Fibroblast of skin of right quadriceps (primary cell): Measurements from ENCODE around the gene FGD1.
"Not testable (repeated sequence)": the region's sequence is repeated elsewhere in the genome, so short reads cannot be mapped to it uniquely, and the experiment has no call there.

Experiments used
- DNase-seq: peaks from one replicate; pipeline ENCODE4 v3.0.0-alpha.2; 2013

FGD1 gene

DNA sequence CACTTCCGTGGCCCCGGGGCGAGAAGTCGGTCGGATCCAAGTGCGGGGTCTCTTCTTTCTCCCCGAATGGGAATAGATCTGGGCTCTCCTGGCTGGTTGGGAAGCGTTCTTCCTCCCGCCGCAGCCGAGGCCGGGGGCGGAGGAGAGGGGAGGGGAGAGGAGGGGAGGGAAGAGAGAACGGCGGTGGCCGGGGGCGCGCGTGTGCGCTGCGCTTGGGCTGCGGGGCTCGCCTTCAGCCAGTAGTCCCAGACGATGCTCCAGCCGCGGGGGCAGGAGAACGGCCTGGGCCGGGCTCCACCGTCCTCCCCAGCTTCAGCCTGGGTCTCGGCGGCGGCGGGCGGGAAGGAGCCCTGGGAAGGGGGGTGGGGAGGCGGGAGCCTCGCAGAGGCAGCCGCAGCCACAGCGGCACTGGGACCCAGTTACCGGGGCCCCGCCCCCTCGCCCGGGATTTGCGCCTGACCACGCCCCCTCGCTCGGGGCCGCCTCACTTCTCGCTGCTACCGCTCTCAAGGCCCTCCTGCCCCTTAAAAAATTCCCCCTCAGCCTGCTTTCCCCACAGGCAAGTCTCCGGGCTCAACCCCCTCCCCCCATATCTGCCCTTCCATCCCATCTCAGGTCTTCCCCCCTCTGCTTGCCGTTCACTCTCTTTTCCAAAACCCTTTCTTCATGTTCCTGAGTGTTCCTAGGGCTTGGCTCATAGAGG is at the start of gene FGD1:
TSS of gene FGD1 (minus strand) at position 421 of the 703 bp plus-strand sequence. CDS start 802 bp downstream, outside the sequence.
- peak; percentile 59 for DNase-seq

DNA sequence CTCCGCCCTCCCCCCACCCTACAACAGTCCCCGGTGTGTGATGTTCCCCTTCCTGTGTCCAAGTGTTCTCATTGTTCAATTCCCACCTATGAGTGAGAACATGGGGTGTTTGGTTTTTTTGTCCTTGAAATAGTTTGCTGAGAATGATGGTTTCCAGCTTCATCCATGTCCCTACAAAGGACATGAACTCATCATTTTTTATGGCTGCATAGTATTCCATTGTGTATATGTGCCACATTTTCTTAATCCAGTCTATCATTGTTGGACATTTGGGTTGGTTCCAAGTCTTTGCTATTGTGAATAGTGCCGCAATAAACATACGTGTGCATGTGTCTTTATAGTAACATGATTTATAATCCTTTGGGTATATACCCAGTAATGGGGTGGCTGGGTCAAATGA is 46.2 kb upstream of the FGD1 start:
- DNase-seq, result not testable (repeated sequence)

DNA sequence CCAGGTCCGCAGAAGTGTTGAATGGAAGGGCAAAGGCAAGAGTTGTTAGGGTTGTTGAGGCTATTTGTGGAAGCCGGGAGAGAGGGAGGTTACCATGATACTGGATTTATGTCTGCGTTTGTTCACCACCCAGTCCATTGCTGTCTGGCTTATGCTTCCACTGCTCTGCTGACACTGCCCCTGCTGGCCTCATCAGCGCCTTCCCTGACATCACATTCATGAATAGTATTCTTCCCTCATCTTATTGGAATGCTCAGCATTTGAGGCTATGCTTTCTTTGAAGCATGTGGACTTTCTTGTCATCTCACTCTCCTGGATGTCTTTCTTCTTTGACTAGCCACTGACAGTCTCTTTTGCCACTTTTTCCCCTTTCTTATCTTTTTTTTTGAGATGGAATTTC is 44.3 kb upstream of the FGD1 start:
- peak; percentile 46 for DNase-seq

DNA sequence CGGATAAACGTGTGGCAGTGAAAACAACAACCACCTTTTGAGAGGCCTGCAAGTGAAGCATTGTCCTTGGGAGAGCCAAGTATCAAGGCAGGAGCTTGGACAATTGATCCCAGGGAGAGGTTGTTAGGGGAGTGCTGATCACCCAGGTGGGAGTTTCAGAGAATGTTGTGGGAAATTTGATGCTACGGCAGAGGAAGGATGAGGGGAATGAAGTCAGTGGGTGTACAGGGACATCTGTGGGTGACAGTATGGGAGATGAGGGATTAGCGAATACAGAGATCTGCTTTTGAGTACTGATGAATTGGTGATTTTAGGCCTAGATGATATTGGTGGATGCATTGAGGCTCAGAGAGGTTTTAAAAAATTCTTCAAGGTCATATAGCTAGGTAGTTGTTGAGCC is 38.2 kb upstream of the FGD1 start:
- no peak for DNase-seq

DNA sequence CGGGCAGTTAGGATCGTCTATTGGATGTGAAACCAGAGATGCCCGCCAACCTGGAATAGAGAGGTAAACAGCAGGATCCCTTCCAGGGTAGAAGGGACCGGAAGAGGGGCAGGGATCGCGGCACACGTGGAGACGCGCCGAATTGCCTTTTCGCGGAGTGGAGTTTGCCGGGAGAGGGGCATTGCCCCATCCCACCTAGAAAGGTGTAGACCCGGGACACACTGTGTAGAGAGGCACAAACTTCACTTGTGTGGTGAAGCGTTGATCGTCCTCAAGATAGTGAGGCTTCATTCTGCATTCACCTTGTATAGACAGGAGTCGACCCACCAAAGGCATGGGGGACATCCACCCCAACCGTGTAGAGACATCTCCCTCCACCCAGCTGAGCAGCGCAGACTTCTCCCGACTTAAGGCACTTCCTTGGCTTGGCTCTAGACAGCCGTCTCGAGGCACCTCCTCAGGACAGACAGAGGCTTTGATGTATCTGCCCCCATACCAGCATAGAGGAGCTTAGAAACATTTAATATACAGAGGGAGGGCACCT is 34.4 kb upstream of the FGD1 start:
- no peak for DNase-seq

DNA sequence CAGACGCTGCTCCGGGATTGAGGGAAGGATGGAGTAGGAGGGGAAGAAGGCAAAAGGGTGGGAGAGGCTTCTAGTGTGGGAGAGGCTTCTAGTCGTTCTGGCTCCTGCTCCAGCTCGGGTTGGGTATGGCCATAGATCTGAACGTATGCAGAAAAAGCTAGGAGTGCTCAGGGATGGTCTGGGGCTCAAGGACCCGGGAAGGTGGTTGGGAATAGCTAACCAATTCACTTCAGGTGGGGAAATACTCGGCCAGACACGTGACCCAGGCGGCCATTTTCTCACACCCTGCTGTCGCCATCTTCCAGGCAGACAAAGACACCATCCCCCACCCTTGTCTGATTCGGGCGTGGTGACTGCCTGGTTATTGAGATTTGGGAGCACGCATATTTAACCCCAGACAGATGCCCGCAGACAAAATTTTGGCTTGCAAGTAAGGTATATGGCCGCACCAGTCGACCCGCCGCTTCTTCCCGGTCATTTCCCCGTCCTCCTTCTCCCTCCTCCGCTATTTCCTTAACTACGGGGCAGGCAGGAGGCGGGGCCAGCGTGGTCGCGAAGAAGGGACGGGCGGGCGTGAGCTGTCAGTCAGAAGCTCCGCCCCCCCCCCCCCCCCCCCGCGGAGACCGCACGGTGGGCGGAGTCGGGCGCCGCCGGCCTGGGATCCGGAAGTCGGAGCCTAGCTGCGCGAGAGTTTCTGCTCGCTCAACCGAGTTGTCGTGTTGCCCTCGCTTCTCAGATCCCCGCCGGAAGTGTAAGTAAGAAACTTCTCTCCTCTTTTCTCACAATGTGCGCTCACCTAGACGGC is 33.7 kb upstream of the FGD1 start, which contains the start of gene GNL3L:
TSS of gene GNL3L (plus strand) at position 668 of the 805 bp plus-strand sequence. CDS start 2,348 bp downstream, outside the sequence.
- DNase-seq, result peak; percentile 83

DNA sequence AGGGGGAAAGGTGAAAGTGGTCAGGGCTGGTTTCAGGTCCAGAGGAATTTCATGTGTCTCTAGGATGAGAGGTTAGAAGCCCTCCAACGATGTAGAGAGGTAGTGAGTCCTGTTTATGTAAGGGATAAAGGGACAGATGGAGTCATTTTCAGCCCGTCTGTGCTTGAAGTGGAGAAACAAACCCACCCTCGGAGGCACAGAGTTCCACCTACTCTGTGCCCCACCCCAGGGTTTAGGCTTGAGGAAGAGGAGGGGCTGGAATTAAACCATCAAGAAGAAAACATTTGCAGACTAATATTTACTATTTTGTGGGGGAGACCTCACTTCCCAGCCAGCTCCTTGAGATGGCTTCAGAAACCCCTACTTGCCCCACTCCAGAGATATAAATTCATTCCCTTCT is 33.1 kb upstream of the FGD1 start:
- DNase-seq, result no peak

DNA sequence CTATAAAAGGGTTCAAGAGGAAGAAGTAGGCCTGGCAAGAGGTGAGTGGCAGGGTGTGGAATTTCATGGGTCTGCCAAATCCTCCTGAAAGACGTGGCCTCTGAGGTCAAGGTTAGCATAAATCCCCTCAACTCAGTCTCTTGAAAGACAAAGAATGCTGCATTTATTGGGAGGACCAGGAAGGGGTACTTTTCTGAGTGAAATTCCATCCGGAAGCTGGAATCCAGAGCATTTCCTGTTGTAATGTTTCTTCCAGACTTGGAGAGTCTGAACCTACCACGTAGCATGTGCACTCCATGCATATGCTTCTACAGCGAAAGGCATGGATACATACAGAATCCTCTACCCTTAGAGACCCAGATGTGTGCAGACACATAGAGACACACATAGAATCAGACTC is 13.4 kb upstream of the FGD1 start:
- peak; percentile 74 for DNase-seq

DNA sequence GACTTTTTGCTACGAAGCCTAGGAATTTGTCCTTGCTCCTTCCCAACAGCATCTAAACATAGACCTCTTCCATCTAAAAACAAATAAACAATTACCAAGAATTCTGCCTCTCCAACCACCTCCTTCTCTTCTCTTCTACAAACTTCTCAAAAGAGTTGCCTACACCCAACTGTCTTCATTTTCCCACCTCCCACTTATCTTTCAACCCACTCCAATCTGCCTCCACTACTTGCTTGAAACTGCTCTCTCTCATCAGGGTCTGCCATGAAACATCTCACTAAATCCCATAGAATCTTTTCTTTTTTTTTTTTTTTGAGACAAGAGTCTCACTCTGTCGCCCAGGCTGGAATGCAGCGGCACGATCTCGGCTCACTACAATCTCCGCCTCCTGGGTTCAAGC is 902 bp upstream of the FGD1 start:
- DNase-seq, result no peak

DNA sequence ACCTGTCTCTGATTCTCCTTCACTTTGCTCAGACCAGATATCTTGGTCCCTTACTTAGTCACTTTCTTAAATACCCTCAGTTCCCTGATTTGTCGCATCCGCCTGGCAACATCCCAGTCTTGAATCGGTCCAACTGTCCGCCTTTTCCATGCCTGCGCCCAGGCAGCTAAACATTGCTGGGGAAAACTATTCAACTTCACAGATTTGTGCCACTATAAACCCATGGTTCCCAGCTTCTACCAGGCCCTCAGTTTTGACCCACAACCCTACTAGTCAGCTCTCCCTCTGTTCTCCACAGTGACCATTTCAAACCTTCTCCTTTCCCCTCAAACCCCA is 451 bp upstream of the FGD1 start:
- DNase-seq, result no peak

DNA sequence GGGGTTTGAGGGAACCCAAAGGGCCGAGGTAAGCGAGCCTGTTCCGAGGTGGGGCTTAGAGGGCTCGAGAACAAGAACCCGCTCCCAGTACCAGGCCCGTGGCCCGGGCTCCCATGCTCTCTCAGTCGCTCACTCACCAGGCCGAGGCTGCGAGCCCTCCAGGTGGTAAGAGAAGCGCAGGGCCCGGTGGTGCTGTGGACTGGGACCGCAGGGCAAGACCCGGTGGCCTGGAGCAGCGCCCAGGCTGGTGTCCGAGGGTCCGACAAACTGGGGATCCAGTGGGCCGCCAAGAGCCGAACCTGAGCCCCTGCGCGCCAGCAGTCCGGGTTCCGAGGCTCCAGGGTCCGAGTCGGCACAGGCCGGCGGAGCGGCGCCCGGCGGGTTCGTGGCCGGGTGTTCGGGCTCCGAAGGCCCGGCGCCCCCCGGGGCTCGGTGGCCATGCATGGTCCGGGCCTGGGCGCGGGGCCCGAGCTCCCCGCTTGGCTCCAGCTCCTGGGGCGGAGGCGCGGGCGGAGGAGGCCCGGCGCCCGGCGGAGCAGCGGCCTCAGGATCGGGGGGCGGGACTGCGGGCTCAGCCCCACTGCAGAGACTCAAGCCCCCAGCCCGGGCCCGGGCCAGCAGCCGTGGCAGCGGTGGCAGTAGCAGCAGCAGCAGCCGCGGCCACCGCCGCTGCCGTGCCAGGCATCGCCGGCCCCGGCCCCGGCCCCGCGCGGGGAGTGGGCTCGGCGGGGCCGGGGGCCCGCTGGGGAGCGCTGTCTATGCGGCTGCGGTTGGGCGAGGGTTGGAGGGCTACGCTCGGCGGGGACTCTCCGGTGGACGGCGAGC is 833 bp downstream of the FGD1 start:
- peak; percentile 11 for DNase-seq

DNA sequence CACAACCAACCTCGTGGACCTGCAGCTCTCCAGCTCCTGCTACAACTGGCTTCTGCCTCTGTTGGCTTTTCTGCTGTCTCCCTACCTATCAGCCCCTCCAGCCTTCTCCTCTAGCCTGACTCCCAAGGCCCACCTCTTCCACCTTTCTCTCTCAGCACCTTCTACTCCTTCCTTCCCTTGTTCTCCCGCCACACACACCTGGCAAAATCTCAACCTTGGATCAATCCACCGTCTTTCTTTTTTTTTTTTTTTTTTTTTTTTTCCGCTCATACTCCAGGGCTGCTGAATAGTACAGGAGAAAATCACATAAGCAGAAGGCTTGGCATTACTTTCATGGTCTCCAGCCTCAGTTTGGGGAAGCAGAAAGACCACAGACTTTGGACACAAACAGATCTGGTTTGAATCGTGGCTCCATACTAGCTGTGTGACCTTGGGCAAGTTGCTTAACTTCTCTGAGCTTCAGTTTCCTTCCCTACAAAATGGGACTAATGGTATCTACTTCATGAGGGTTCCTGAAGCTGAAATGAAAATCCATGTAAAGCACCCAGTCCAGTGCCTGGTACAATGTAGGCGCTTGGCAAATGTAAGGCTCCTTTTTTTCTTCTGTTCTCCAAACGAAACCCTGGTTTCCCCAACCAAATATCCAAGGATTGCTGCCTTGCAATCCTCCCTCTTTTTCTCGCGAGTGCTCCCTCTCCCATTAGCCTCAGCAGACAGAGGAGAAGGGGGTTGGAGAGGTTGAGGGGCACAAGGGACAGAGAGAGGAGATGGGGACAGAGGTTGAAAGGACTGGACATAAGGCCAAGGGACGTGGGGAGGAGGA is 1.7 kb downstream of the FGD1 start:
- DNase-seq, result peak; percentile 16

DNA sequence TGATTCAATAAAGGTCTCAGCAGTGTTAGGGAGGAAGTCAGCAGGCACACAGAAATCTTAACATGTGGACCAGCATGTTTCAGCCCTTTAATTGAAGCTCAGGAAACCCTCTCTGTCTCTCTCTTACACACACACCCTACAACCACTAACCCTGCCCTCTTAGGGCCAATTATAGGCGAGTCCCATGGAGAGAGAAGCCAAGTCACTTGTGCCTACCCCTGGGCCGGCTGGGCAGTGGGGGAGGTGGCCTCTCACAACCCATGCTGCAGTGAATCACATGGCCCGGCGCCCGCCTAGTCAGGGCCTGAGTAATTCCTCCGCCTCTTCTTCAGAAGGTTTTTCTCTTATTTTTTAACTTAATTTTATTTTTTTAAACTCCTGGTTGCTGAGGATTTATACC is 3.7 kb downstream of the FGD1 start:
- peak; percentile 58 for DNase-seq

DNA sequence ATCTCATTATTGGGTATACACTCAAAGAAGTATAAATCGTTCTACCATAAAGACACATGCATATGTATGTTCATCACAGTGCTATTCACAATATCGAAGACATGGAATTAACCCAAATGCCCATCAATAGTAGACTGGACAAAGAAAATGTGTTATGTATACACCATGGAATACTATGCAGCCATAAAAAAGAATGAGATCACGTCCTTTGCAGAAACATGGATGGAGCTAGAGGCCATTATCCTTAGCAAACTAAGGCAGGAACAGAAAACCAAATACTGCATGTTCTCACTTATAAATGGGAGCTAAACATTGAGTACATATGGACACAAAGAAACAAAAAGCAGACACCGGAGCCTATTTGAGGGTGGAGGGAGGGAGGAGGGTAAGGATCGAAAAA is 6.2 kb downstream of the FGD1 start:
- DNase-seq, result not testable (repeated sequence)

DNA sequence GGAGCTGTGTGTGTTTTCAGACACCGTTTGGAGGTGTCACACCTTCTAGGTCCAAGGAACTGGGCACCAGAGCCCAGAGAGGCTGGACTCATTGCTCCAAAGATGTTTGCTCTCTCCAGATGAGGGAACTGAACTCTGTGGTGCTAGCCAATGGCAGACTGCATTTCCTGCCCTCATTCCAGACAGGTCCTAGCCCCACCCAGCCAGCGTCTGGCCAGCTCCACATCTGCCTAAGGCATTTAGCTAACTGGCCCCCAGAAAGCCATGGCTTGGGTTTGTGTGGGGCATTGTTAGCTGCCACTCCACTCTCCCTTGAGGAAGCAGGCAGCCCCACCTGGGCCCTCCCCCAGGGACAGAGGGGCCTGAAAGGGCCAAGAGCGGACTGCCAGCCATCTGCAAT is 11.4 kb downstream of the FGD1 start:
- DNase-seq, result no peak

DNA sequence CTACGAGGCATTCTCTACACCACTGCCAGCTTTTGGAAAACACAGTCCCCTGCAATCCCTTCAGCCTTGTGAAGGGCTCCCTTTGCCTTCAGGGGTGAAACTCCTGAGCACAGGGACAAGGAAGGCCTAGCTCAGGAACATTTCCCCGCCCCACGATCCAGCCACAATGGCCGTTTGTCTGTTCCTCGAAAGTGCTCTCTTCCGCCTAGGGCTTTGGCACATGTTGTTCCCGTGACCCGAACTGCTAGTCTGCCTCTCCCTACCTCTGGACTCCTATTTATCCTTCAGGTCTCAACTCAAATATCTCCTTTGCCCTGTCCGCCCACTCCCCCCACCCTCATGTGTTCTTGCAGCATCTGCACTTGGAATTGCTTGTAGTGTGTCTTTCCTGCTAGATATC is 12.1 kb downstream of the FGD1 start:
- no peak for DNase-seq

DNA sequence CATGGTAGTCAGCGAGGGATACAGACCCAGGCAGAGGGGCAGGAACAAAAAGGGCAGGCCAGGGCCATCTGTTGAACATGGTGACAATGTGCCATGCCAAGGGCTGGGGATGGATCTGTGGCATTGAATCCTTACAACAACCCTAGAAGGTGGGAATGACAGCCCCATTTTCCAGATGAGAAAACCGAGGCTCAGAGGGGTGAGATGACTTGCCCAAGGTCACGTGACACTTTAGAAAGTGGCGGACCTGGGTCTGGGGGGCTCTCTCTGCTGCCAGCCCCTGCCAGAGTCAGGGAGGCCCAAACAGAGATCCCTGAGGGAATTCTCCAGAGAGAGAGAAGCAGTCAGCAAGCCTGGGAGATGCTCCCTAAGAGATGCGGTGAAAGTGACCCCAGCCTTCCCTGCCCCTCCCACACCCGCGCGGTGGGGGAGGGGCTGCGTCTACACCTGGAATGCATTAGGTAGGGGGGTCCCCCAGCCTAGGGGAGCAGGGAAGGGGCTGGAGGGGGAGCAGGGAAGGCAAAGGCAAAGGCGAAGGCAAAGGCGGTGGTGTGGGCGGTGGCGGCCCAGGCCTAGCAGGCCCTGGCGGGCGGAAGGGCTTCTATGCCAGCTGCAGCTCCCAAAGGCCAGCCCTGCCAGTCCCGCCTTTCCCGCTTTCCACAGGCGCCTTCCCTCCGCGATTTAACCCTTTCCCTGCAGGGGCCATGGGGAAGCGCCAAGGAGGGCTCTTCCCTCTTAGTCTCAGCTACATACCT is 13.0 kb downstream of the FGD1 start:
- DNase-seq, result peak; percentile 9

DNA sequence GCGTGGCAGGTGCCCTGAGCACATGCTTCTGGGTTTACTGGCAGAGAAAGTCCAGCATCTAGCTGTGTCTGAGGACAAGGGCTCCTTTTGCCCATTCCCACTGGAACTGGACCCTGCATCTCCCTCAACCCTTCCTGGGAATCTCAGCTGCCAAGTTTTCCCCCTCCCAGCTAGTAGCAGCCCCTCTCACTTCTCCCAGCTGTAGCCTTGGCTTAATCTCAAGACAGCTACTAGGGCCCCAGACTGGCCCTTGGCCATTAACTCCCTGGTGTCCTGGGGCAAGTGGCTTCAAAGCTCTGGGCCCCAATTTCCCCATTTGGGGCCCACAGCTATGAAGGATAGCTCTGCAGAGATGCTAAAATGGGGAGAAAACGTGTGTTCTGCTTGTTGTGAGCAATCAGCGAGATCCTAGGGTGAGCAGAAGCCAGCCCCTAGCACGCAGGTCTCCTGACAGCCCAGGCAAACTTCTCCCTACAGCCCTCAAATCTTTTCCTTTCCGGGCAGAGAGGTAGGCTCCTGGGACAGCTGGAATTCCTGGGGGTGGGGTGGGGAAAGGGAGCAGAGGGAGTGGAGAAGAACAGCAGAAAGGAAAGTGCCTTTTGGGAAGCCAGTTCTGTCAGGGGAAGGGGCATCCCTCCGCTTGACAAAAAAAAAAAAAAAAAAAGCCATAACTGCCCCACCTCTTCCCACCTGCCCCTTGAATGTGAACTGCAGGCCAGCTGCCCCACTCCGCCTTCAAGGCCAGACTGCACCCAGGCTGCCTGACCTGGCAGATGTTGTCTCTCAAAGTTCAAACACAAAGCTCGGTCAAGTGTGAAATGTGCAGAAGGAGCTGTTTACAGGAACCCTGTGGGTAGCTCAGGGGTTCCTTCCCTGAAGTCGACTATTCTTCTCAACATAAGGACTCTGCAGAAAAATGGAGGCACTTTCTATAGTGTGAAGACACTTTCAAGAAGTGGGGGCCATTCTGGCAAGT is 16.6 kb downstream of the FGD1 start:
- no peak for DNase-seq

DNA sequence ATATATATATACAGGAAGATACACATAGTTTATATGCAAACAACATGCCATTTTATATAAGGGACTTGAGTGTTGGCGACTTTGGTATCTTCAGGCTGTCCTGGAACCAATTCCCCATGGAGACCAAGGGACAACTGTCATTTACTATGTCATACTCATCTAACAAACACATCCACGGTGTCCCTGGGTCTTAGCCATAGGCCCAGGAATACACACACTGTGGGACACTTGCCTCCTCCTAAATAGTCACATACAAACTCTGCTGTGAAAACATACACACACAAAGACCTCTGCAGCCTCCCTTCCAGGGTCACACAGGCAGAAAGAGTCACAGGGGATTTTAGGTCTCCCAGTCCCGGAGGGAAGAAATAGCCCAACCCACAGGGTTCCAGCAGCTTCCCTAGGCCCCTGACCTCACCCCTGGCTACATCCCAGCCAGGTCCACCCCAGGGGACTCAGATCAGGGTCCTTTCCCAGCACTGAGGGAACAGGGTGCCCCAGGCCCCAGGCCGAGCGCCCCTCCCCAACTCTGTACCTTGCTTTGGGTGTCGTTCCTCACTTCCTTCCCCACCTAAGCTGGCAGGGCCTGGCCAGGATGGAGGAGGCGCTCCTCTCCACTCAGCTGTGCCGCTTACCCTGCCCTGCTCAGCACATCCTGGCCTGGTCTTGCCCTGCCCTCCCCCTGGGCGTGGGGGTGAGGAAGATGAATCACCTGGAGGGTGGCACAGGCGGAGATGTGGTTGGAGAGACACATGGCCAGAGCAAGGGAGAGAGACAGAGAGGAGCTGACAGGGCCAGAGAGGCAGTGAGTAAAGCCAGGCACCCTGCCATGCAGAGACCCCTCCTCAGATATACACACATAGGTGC is 21.8 kb downstream of the FGD1 start:
- DNase-seq, result no peak
